HG03064 (cell line): ENCODE measurements around the gene DZIP3.
"Not testable (repeated sequence)": the region's sequence is repeated elsewhere in the genome, so short reads cannot be mapped to it uniquely, and the experiment has no call there.

ENCODE experiments used
- ATAC-seq: cut with Tn5 transposase; IDR thresholded peaks from one replicate; pipeline ENCODE4 v1.9.1; 2021; ENCODE audit warnings: low read depth; ENCODE audit not compliant: unreplicated experiment

Gene DZIP3

DNA sequence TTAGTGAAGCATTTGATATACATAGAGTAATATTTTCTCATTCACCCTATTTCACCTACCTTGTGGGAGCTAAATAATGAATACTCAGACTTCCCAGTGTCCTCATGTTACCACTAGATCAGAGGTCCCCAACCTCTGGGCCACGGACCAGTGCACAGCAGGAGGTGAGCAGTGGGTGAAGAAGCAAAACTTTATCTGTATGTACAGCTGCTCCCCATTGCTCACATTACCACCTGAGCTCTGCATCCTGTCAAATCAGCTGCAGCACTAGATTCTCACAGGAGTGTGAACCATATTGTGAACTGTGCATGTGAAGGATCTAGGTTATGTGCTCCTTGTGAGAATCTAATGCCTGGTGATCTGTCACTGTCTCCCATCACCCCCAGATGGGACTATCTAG lies 88.3 kb downstream of the DZIP3 start:
- ATAC-seq: no peak

DNA sequence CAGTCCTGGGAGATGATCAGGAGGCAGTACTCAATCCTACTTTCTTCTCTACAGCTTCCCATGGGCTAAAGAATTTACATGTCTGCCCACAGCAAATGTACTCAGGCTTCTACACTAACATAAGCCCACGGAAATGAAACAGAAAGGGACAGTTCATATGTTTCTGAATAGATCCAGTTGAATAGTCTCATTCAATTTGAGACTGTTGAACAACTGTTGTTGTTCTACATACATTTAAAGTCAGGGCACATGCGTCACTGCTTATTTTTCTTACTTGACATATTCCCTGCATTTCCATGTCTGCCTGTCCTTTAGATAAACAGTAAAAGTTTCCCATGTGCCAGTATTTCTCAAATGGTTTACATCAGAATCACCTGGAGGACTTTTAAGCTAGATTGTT lies 102.8 kb downstream of the DZIP3 start:
- not testable (repeated sequence) for ATAC-seq

DNA sequence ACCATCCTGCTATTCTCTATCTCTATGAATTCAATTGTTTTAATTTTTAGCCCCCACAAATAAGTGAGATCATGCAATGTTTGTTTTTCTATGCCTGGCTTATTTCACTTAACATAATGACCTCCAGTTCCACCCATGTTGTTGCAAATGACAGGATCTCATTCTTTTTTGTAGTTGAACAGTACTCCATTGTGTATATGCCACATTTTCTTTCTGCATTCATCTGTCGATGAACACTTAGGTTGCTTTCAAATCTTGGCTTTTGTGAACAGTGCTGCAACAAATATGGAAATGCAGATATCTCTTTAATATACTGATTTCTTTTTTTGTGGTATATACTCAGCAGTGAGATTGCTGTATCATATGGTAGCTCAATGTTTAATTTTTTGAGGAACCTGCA lies 108.9 kb downstream of the DZIP3 start:
- no peak for ATAC-seq

DNA sequence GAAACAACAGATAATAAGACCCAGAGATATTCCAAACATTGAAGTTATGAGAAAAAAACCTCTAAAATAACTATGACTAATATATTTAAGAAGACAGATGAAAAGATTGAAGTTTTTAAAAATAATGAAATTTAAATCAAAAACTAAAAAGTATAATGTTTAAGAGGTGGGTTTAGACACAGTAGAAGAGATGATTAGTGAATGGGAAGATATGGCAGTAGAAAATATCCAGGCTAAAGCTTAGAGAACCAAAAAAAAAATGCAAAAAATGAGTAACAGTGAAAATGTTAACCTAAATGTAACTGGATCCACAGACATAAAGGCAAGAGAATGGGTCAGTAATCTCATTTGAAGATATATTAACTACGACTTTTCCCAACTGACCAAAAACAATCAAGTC lies 115.5 kb downstream of the DZIP3 start:
- ATAC-seq: no peak

DNA sequence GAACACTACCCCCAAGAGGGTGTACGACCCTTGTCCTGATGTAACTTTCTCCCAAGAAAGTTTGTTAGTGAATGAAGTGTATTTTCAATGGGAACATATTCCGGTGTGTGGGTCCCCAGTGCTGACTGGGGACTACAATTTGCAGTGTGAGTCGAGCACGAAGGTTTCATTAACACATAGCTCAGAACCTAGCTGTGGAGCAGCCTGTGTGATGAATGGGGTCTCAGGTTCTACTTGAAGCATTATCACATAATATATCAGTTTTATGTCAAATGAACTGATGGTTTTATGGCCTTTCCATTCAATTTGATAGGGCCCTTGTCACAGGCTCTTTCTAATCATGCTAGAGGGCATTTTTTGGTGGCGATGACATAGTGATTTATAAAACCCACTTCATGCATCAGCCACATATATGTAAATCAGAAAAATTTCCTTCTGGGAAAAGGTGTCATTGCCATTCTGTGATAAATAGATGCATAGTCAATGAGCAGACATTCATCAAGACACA lies 123.5 kb downstream of the DZIP3 start:
- ATAC-seq: no peak

DNA sequence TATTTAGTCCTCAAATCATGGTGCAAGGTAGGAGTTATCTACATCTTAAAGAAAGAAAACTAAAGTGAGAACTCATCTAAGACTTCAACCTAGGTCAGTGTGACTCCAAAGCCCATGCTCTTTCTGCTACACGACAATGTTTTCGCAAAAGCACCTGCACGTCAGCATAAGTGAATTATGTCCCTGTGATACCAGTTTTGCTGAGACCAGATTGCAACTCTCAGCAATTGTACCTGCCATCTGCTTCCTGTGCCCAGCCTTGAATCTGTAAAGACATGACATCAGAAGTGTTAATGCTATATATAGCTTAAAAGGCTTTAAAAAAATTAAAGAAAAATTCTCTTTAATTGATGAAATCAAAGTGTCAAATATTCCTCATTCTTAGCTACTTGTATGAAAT lies 124.3 kb downstream of the DZIP3 start:
- ATAC-seq: no peak

DNA sequence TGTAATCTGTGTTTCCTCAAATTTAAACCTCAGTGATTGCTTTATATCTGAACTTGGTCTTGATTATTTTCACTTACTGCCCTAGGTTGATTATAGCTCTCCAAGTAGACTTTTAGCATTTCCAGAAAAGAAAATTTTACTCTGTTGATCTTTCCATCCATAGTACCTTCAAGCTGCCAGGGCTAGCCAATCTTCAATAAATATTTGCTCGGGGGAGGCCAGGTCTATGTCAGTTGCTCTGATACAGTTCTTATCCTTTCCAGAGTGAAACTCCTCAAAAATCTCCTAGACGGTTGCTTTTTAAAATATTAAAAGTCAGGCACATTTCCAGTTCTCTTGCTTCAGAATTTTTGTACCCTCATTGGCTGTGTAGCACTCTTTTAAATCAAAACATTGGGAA lies 128.9 kb downstream of the DZIP3 start:
- ATAC-seq: no peak

DNA sequence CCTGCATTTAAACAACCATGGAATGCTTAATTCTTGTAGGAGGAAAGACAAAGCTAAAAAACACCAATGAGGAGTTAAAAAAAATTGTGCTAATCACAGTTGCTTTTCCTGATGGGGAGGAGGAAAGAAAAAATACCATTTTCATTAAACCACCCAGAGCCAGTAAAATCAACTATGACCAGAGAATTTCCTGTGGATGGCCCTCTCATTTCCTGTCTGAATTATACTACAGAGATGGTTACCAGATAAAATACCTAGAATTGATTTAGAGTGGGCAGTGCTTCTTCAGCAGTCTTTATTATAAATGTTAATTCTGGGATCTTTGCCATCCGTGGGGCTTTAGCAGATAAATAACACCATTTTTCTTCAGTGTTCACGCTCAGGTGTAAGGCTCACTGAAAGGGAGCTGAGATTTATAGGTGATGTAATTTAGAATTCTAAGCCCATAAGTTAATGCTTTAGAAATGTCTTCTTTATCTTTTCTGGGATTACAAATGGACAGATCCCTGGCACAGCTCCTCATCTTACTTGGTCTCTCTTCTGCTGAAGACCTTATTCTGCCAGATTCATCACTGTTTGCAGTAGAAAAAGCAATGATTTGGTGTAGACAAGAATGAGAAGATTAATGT lies 129.8 kb downstream of the DZIP3 start:
- ATAC-seq: no peak

DNA sequence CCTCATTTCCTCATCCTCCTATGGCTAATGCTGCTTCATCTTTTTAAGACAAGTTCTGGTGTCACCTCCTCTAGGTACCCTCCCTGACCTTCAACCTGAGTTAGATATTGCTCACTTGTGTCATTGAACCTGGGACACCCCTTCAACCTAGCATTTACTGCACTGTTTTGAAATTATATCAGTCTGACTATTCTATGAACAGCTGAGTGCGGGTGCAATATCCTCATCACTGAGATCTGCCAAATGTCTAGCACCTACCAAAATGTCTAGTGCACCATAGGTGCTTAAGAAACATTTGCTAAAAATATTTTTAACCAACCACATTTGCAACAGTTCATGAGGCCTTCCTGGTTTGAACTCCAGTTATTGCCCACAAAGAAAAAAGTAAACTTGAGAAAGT lies 133.2 kb downstream of the DZIP3 start:
- no peak for ATAC-seq

DNA sequence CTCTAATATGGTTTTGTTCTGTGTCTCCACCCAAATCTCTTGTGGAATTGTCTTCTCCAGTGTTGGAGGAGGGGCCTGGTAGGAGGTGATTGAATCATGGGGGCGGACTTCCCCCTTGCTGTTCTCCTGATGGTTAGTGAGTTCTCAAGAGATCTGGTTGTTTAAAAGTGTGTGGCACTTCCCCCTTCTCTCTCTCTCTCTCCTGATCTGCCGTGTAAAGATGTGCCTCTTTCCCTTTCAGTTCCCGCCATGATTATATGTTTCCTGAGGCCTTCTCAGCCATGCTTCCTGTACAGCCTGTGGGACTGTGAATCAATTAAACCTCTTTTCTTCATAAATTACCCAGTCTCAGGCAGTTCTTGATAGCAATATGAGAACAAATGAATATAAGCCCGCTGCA lies 134.6 kb downstream of the DZIP3 start:
- ATAC-seq: no peak

DNA sequence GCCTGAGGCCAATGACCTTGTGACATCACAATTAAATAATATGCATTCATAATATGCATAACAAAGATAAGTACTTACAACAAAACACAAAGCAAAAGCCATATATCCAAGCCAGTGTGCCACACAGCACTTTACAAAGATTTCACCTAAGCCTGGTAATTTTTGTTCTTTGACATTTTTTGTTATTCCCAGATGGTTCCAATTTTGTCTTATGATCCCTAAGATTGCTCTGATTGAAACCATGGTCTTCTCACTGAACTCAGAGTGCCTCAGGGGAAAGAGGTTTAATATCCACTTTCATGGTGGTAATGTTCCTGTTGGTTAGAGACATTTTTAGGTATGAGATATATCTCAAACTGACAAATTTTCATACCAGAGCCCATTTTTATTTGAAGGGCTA lies 138.6 kb downstream of the DZIP3 start:
- no peak for ATAC-seq

DNA sequence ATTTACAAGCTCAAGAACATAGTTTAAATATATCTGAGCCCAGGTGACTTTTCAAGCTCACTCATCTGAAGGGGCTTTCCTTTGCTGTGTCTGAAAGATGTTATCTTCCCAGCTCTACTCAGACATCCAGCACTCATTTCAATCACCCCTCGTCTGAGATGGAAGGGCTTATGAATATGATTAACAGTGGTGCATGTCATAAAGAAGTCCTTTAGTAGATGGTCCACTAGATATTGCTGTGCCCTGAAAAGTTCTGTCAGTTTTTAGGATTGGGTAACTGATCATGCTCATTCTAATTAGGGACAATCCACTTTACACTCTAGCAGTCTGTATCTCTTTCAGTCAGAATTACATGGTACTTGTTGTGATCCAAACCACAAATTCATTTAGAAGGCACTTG lies 139.4 kb downstream of the DZIP3 start:
- no peak for ATAC-seq

DNA sequence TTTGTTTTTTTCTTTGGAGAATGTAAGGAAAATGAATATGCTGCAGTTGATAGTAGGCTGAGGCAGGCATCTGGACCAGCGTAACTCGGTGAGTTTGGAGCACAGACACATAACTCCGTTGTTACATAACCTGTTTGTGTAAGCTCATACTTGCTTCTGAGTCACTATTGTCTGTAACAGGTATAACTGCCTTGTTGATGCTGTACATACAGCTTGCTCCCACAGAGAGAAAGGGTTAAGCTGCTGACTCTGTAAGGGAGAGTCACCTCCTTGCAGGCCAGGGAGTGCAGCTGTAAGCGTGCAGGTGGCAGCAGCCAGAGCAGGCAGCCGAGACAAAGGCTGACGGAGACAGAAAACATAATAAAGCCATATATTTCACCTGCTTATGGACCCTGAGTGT lies 147.3 kb downstream of the DZIP3 start:
- no peak for ATAC-seq

DNA sequence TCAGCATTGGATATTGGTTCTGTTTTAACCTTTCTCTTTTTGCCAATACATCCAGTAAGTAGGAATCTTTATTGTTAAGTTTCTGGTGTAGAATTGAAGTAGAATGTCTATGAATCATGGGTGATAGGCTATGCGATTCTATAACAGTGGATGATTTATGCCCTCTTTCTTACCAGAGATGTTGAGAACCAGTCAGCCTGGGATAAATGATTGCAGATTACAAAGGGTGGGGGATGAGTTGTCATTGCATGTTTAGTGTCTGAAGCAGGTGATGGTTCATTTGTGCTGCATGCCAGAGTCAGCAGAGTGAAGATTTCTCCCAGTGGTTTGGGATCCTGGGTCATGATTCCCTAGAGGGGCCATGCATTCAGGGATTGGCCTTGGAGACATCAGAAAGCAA lies 153.4 kb downstream of the DZIP3 start:
- ATAC-seq: no peak
